ENCODE results near the gene REEP6.

Gene REEP6

GRCh38 chr19:1511318-1512317 lies 20.6 kb downstream of the REEP6 start:
- TF ChIP-seq TEAD4 (IDR thresholded peaks at IDR 0.05) (no peak), NFIC (IDR thresholded peaks at IDR 0.05) (no peak), ZBTB7A (IDR thresholded peaks at IDR 0.05; ENCODE audit: low read depth) (no peak), EP300 (IDR thresholded peaks at IDR 0.05; ENCODE audit: borderline replicate concordance) (no peak), YY1 (IDR thresholded peaks at IDR 0.05; ENCODE audit: low read depth) (no peak), FOXM1 (IDR thresholded peaks at IDR 0.05; ENCODE audit: borderline replicate concordance, low read depth) (no peak), TAF1 (IDR thresholded peaks at IDR 0.05; ENCODE audit: low read depth) (no peak), MAX (IDR thresholded peaks at IDR 0.05) (no peak), CEBPB (IDR thresholded peaks at IDR 0.05) (no peak), EGR1 (IDR thresholded peaks at IDR 0.05) (no peak), RAD21 (IDR thresholded peaks at IDR 0.05; ENCODE audit: low read depth) (no peak), TCF12 (IDR thresholded peaks at IDR 0.05; ENCODE audit: low read depth) (no peak)
- TF ChIP-seq, protein P1, sequence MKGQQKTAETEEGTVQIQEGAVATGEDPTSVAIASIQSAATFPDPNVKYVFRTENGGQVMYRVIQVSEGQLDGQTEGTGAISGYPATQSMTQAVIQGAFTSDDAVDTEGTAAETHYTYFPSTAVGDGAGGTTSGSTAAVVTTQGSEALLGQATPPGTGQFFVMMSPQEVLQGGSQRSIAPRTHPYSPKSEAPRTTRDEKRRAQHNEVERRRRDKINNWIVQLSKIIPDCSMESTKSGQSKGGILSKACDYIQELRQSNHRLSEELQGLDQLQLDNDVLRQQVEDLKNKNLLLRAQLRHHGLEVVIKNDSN (IDR thresholded peaks at IDR 0.05): no peak

DNA sequence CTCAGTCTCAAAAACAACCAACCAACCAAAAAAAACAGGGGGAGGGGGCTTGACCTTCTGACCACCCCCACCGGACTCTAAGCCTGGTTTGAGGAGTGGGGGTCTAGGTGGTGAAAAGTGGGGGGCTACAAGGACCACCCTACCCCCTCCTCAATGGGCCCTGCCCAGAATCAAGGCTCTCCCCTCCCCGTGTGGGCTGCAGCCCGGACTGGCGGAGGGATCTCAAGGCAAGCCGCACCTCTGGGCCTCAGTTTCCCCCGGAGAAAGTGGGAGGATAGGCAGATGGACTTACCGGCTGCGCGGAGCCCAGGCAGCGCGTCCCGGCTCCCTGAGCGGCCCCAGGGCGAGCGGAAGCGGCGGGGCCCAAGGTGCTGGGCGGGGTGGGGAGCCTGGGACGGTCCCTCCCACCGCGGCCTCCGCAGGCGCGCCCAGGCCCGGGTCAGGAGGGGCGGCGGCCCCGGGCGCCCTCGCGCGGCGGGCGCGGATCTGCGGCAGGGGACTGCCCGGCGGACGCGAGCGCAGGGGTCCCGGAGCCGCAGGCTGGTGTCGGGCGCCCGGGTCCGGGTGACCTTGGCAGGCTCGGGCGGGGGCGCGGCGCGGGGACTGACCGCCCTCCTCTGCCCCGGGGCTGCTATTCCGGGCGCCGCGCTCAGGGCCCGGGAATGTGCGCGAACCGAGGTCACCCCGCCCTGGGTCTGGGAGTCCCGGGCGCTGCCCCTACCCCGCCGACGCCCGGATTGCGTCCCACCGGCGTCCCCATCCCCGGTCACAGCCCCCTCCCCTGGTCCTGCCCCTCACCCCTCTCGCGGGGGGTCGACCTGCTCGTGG lies 21.9 kb downstream of the REEP6 start, which contains the start of gene ADAMTSL5:
Gene ADAMTSL5, minus strand, starts transcription at position 349 of the 828 bp plus-strand sequence. CDS start 2,076 bp downstream, outside the sequence.
- no peak for TF ChIP-seq TAF1 (IDR thresholded peaks at IDR 0.05; ENCODE audit: low read depth)
- TF ChIP-seq ZBTB7A (IDR thresholded peaks at IDR 0.05; ENCODE audit: low read depth): peak; percentile 65; the same call in 1 of the 2 replicates
- TF ChIP-seq CREB1 (IDR thresholded peaks at IDR 0.05; ENCODE audit: low read depth): no peak
- TF ChIP-seq RAD21 (IDR thresholded peaks at IDR 0.05; ENCODE audit: low read depth): peak; percentile 21; the same call in 1 of the 2 replicates
- no peak for TF ChIP-seq TCF12 (IDR thresholded peaks at IDR 0.05; ENCODE audit: low read depth)

GRCh38 chr19:1513499-1514294 lies 22.7 kb downstream of the REEP6 start:
- TF ChIP-seq TAF1 (IDR thresholded peaks at IDR 0.05; ENCODE audit: low read depth): no peak
- TF ChIP-seq NFIC (IDR thresholded peaks at IDR 0.05): no peak
- peak; percentile 32 for TF ChIP-seq TEAD4 (IDR thresholded peaks at IDR 0.05)
- peak; percentile 94 for TF ChIP-seq ZBTB7A (IDR thresholded peaks at IDR 0.05; ENCODE audit: low read depth)
- no peak for TF ChIP-seq YY1 (IDR thresholded peaks at IDR 0.05; ENCODE audit: low read depth)
- peak; percentile 31; the same call in 1 of the 2 replicates for TF ChIP-seq RAD21 (IDR thresholded peaks at IDR 0.05; ENCODE audit: low read depth)
- no peak for TF ChIP-seq TCF12 (IDR thresholded peaks at IDR 0.05; ENCODE audit: low read depth)
- TF ChIP-seq FOXM1 (IDR thresholded peaks at IDR 0.05; ENCODE audit: borderline replicate concordance, low read depth): no peak
- no peak for TF ChIP-seq EP300 (IDR thresholded peaks at IDR 0.05; ENCODE audit: borderline replicate concordance)
- TF ChIP-seq, protein P2, sequence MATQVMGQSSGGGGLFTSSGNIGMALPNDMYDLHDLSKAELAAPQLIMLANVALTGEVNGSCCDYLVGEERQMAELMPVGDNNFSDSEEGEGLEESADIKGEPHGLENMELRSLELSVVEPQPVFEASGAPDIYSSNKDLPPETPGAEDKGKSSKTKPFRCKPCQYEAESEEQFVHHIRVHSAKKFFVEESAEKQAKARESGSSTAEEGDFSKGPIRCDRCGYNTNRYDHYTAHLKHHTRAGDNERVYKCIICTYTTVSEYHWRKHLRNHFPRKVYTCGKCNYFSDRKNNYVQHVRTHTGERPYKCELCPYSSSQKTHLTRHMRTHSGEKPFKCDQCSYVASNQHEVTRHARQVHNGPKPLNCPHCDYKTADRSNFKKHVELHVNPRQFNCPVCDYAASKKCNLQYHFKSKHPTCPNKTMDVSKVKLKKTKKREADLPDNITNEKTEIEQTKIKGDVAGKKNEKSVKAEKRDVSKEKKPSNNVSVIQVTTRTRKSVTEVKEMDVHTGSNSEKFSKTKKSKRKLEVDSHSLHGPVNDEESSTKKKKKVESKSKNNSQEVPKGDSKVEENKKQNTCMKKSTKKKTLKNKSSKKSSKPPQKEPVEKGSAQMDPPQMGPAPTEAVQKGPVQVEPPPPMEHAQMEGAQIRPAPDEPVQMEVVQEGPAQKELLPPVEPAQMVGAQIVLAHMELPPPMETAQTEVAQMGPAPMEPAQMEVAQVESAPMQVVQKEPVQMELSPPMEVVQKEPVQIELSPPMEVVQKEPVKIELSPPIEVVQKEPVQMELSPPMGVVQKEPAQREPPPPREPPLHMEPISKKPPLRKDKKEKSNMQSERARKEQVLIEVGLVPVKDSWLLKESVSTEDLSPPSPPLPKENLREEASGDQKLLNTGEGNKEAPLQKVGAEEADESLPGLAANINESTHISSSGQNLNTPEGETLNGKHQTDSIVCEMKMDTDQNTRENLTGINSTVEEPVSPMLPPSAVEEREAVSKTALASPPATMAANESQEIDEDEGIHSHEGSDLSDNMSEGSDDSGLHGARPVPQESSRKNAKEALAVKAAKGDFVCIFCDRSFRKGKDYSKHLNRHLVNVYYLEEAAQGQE (IDR thresholded peaks at IDR 0.05; ENCODE audit: low read depth): no peak
- no peak for TF ChIP-seq MAX (IDR thresholded peaks at IDR 0.05)
- TF ChIP-seq EGR1 (IDR thresholded peaks at IDR 0.05): peak; percentile 41; the same call in 1 of the 2 replicates
- no peak for TF ChIP-seq CREB1 (IDR thresholded peaks at IDR 0.05; ENCODE audit: low read depth)
- no peak for TF ChIP-seq CEBPB (IDR thresholded peaks at IDR 0.05)
- TF ChIP-seq, protein P1 (IDR thresholded peaks at IDR 0.05): no peak

- TF ChIP-seq TCF12 (IDR thresholded peaks at IDR 0.05; ENCODE audit: low read depth) (no peak), CEBPB (IDR thresholded peaks at IDR 0.05) (no peak), MAX (IDR thresholded peaks at IDR 0.05) (no peak), EP300 (IDR thresholded peaks at IDR 0.05; ENCODE audit: borderline replicate concordance) (no peak), TEAD4 (IDR thresholded peaks at IDR 0.05) (no peak), NFIC (IDR thresholded peaks at IDR 0.05) (no peak), RAD21 (IDR thresholded peaks at IDR 0.05; ENCODE audit: low read depth) (no peak), FOXM1 (IDR thresholded peaks at IDR 0.05; ENCODE audit: borderline replicate concordance, low read depth) (no peak), ZBTB7A (IDR thresholded peaks at IDR 0.05; ENCODE audit: low read depth) (no peak), CREB1 (IDR thresholded peaks at IDR 0.05; ENCODE audit: low read depth) (no peak), YY1 (IDR thresholded peaks at IDR 0.05; ENCODE audit: low read depth) (no peak), EGR1 (IDR thresholded peaks at IDR 0.05) (no peak), TAF1 (IDR thresholded peaks at IDR 0.05; ENCODE audit: low read depth) (no peak)
- TF ChIP-seq, protein P1 (IDR thresholded peaks at IDR 0.05): no peak
- TF ChIP-seq, protein P2 (IDR thresholded peaks at IDR 0.05; ENCODE audit: low read depth): no peak
Observed at GRCh38 chr19:1514295-1514661, 23.3 kb downstream of the REEP6 start.
